ENCODE measurements around the gene RTTN. TPM values are rescaled to one million over a fixed set of nuclear protein-coding genes. Genes with fewer than 3 reads are reported as not detected.

The RTTN gene
- total and polyA plus RNA-seq, 9 of the 15 experiments (the other 6 are each of a cell fraction or from before 2014, with no cell fraction given) = 3.1 to 18.3 (median 10.6) TPM

GRCh38 chr18:70205421-70206397 is at the start of gene RTTN (continued):
- TF ChIP-seq CHD7 (IDR thresholded peaks at IDR 0.05; ENCODE audit: low read depth, low read length) (no peak), ZNF274 (IDR thresholded peaks at IDR 0.05; ENCODE audit: borderline replicate concordance, low read depth, low read length) (no peak), HEY1 (CRISPR knock-in tag; IDR thresholded peaks at IDR 0.05; ENCODE audit: borderline replicate concordance) (no peak), HMGN3 (IDR thresholded peaks at IDR 0.05; ENCODE audit: borderline replicate concordance, extremely low read depth, insufficient read length, low read depth, low read length) (peak; percentile 36), ZNF639 (CRISPR knock-in tag; conservative IDR thresholded peaks at IDR 0.05 in 1 of 2, IDR thresholded peaks at IDR 0.05 in 1 of 2) (peak in 1 of 2 experiments; percentile 73; a peak in 2 of 4 replicates), YY1 (IDR thresholded peaks at IDR 0.05; ENCODE audit: borderline replicate concordance in 1 of 3, control insufficient read depth in 1 of 3, extremely low read depth in 1 of 3, insufficient read depth in 3 of 3, insufficient read length in 1 of 3, insufficient replicate concordance in 2 of 3, low read depth in 1 of 3, low read length in 2 of 3) (peak in 1 of 3 experiments; percentile 26), MCM7 (IDR thresholded peaks at IDR 0.05) (no peak), SP2 (IDR thresholded peaks at IDR 0.05; ENCODE audit: extremely low read depth, low read depth, low read length, poor library complexity, severe bottlenecking) (peak; percentile 52)
